HG03060 (cell line): Measurements from ENCODE around the gene PEX11G.
"Not testable (repeated sequence)": the region's sequence is repeated elsewhere in the genome, so short reads cannot be mapped to it uniquely, and the experiment has no call there.

ENCODE experiments used
- ATAC-seq: cut with Tn5 transposase; IDR thresholded peaks from one replicate; pipeline ENCODE4 v1.9.1; 2021; ENCODE audit warnings: low read depth, moderate number of reproducible peaks; ENCODE audit not compliant: unreplicated experiment

The PEX11G gene

DNA sequence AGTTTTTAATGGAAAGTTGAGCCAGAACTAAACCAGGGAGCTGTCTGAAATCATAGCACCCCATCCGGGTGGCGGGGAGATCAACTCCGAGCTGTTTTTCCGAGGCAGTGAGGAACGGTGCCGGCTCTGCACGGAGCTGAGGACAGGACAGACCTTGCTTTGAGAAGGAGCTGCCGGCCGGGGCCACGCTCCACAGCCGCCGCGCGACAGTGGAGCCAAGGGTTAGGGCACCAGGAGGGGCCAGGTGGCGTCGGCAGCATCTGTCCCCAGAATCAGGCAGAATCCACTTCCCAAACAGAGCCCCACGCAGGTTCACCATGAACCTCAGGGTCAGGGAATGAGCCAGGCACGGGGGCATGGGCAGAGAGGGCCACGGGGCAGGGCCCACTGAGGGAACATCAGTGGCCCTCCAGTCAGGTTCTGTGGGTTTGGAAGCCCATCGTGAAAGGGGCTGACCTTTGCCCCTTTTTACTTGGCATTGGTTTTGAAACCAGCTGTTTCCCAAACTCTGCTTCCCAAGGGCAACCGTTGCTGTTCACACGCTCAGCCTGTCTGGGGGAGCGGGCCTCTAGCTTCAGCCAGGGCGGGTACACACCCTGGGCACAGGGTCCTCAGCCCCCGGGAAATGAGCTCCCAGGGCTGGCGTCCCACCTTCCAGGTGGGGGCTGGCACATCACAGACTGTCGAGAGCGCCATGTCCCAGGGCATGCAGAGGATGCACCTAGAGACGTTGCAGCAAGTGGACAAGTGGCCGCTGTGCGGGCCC lies 18.1 kb downstream of the PEX11G start:
- ATAC-seq, result no peak

DNA sequence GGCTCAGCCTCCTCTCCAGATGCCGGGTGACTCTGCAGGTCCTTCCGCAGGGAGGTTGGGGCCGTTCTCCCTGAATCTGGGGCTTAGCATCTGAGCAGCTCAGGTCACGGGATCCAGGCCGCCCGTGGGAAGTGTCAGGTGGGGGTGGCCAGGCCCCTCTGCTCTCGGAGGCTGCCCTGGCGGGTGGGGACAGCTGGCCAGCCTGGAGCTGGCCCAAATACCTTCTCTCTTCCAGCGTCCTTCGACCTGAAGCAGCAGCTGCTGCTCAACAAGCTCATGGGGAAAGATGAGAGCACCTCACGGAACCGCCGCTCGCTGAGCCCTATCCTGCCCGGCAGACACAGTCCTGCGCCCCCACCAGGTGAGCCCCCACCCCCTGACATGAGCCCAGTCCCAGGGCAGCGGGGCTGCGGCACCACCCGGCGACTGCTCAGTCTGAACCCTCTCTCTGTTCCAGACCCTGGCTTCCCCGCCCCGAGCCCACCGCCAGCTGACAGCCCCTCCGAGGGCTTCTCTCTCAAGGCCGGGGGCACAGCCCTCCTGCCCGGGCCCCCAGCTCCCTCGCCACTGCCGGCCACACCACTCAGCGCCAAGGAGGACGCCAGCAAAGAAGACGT lies 19.1 kb downstream of the PEX11G start:
- no peak for ATAC-seq

DNA sequence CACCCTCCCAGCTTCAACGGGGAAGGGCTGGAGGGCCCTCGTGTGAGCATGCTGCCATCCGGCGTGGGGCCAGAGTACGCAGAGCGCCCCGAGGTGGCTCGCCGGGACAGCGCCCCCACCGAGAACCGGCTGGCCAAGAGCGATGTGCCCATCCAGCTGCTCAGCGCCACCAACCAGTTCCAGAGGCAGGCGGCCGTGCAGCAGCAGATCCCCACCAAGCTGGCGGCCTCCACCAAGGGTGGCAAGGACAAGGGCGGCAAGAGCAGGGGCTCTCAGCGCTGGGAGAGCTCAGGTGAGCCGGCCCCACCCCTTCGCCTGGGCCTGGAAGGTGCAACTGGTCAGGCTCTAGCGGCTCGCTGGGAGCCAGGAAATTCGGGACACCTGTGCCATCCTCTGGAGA lies 20.0 kb downstream of the PEX11G start:
- ATAC-seq, result no peak

DNA sequence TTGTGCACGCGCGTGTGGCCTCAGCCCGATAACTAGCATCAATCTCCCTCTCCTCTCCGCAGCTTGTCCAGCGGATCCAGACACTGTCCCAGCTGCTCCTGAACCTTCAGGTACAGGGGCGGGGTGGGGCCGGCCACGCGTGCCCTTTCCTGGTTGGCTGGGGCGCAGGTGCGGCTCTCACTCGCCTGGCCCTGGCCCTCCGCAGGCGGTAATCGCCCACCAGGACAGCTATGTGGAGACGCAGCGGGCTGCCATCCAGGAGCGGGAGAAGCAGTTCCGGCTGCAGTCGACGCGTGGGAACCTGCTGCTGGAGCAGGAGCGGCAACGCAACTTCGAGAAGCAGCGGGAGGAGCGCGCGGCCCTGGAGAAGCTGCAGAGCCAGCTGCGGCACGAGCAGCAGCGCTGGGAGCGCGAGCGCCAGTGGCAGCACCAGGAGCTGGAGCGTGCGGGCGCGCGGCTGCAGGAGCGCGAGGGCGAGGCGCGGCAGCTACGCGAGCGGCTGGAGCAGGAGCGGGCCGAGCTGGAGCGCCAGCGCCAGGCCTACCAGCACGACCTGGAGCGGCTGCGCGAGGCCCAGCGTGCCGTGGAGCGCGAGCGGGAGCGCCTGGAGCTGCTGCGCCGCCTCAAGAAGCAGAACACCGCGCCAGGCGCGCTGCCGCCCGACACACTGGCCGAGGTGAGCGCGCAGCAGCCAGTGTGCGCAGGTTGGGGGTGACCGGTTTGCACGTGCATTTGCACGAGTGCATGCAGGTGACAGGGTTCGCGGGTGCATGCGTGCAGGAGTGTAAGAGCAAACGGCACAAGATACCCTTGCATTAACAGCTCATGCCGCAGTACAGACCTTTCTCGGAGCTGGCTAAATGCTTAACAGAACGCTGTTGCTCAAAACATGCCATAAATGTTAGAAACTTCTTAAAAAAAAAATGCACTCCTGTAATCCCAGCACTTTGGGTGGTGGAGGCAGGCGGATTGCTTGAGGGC lies 21.5 kb downstream of the PEX11G start:
- no peak for ATAC-seq

DNA sequence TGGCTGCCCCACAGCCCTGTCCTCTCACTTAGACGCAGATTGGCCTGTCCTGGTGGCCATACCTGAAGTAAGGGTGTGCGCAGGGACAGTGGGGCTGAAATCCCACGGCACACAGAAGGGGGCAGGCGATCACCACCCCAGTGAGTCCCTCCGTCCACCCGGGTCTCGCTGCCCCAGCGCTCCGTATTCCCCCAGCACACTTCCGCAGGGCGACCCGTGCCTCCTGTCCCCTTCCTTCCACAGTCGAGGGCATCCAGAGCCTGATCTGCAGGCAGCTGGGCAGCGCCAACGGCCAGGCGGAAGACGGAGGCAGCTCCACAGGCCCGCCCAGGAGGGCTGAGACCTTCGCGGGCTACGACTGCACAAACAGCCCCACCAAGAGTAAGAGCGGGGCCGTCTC lies 25.3 kb downstream of the PEX11G start:
- ATAC-seq, result no peak

DNA sequence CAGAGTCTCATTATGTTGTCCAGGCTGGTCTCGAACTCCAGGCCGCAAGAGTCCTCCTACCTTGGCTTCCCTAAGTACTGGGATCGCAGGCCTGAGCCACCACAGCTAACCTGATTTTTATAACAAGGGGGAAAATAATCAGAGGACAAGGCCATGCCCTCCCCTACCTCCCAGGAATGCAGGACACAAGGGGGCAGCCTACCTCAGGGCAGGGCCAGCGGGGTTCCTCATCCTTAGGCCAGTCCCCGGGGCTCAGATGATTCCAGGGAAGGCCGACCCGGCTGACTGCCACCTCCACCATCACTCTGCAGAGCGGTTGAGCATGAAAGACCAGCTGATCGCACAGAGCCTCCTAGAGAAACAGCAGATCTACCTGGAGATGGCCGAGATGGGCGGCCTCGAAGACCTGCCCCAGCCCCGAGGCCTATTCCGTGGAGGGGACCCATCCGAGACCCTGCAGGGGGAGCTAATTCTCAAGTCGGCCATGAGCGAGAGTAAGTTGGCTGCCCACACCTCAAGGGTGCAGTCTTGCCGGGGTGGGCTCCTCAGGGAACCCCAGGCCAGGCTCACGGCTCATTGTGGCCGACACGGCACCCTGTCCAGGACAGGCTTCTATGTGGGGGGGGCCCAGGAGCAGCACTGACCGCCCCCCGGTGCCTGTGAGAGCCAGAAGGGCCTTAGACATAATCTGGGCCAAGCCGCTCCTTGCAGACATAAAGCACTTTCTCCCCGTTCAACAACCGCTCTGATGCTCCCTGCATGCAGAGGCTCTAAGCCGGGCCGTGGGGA lies 26.8 kb downstream of the PEX11G start:
- ATAC-seq, result no peak

DNA sequence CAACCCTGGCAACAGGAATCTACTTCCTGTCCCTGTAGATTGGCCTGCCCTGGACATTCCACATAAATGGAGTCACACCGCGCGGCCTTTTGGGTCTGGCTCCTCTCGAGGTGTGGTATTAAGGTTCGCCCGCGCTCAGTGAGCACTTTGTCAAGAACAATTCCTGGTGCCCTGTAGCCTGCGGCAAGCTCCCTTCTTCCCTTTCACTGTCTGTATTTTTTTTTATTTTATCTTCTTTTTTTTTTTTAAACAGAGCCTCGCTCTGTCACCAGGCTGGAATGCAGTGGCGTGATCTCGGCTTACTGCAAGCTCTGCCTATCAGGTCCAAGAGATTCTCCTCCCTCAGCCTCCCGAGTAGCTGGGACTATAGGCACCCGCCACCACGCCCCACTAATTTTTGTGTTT lies 28.3 kb downstream of the PEX11G start:
- no peak for ATAC-seq

DNA sequence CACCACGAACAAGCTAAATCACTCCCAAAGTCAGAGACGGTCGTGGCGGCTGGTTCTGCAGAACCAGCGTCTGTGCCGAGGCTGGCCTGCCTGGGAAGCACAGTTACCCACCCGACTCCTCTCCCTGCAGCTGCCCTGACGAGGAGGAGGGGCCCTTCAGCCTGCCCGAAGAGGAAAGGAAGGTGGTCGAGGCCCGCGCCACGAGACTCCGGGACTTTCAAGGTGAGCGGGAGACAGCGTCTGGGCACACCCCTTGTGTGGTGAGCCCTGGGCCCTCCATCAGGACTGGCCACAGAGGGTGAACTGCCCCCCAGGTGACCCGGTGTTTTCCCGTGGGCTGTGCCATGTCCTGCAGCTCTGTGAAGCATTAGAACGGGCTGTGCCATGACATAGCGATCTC lies 29.1 kb downstream of the PEX11G start:
- ATAC-seq, result no peak

DNA sequence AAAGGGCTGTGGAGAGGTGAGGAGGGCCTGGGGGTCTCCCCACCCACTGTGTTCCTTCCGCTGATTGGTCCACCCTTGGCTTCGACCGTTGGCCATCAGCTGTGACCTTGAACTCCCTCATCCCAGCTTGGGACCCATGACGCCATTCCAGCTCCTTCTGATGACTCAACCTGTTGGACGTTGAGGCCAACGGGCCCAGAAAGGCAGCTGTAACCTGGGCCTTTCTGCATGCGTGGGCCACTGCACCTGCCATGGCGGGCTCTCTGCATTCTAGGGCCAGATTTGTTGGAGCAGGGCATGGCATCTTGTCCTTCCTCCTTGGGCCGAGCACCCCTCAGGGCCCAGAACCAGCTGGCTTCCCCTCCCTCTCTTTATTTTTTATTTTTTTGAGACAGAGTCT lies 30.2 kb downstream of the PEX11G start:
- no peak for ATAC-seq

DNA sequence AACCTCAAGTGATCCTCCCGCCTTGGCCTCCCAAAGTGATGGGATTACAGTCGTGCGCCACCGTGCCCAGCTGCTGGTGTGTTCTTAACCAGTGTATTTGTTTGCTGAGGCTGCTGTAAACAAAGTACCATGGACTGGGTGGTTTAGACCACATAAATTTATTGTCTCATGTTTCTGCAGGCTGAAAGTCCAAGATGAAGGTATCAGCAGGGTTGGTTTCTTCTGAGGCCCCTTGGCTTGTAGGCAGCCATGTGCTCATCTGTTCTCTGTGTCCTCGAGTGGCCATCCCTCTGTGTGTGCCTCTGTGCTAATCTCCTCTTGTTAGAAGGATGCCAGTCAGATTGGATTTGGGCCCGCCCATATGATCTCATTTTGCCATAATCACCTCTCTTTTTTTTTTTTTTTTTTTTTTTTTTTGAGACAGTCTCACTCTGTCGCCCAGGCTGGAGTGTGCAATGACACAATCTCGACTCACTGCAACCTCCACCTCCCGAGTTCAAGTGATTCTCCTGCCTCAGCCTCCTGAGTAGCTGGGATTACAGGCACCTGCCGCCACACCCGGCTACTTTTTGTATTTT lies 31.8 kb downstream of the PEX11G start:
- no peak for ATAC-seq

DNA sequence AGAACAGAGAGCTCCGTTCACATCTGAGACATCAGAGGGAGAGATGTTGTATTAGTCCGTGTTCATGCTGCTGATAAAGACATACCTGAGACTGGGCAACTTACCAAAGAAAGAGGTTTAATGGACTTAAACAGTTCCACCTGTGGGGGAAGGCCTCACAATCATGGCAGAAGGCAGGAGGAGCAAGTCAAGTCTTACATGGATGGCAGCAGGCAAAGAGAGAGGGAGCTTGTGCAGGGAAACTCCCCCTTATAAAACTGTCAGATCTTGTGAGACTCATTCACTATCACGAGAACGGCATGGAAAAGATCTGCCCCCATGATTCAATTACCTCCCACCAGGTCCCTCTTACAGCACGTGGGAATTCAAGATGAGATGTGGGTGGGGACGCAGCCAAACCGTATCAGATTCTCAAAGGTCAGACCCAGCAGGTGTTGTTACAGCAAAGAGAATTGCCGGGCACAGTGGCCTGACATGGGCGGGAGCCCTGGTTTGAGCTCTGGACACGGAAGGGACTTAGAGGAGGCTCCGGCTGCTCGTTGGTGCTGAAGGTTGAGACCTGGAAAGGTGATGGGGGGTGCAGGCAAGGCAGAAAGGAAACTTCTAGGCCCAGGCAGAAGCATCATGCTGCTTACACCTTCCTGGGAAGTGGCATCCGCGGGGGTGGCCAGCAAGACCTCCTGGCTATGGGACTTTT lies 33.1 kb downstream of the PEX11G start:
- ATAC-seq, result no peak

DNA sequence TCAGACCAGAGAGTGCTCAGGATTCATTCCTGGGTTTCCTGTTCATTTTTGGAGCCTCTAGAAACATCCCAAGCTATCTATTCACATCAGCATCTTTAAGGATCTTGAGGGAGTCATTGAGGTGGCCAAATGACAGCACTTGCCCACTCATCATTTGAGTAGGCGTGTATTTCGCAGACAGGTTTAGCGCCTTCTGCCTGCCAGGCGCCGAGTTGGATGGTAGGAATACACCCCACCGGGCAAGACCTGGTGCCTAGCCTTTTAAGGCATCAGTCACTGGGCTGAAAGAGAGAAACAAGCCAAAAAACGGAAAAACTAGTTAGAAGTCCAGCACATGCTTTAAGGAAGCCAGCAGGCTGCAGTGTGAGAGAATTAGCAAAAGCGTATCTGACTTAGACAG lies 33.8 kb downstream of the PEX11G start:
- no peak for ATAC-seq

DNA sequence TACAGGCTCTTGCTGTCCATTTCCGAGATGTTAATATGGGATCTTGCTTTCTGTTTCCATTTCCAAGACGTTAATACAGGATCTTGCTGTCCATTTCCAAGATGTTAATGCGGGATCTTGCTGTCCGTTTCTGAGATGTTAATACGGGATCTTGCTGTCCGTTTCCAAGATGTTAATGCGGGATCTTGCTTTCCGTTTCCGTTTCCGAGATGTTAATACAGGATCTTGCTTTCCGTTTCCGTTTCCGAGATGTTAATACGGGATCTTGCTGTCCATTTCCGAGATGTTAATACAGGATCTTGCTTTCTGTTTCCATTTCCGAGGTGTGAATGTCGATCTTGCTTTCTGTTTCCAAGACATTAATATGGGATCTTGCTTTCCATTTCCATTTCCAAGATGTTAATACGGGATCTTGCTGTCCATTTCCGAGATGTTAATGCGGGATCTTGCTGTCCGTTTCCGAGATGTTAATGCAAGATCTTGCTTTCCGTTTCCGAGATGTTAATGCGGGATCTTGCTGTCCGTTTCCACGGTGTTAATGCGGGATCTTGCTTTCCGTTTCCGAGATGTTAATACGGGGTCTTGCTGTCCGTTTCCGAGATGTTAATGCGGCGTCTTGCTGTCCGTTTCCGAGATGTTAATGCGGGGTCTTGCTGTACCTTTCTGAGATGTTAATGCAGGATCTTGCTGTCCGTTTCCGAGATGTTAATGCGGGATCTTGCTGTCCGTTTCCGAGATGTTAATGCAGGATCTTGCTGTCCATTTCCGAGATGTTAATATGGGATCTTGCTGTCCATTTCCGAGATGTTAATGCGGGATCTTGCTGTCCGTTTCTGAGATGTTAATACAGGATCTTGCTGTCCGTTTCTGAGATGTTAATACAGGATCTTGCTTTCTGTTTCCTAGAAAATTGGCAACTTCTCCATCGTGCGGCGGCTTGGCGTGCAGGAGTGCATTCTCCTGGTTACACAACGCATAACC lies 38.3 kb downstream of the PEX11G start:
- ATAC-seq, result no peak

DNA sequence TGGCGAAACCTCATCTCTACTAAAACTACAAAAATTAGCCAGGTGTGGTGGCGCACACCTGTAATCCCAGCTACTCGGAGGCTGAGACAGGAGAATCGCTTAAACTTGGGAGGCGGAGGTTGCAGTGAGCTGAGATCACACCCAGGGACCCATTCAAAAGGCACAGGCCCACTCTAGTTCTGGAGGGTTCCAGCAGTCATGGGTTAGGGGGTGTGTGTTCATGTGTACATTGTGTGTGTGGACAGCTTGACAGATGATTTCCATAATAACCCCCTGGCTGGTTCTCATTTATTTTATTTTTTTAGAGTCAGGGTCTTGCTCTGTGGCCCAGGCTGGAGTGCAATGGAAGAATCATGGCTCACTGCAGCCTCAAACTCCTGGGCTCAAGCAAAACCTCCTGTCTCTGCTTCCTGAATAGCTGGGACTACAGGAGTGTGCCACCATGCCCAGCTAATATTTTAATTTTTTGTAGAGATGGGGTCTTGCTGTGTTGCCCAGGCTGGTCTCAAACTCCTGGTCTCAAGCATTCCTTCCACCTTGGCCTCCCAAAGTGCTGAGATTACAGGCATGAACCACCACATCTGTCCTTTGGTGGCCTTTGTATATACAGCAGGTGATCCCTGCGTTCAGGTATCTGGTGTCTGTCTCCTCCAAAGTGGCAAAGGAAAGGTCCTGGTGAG lies 39.3 kb downstream of the PEX11G start:
- not testable (repeated sequence) for ATAC-seq

DNA sequence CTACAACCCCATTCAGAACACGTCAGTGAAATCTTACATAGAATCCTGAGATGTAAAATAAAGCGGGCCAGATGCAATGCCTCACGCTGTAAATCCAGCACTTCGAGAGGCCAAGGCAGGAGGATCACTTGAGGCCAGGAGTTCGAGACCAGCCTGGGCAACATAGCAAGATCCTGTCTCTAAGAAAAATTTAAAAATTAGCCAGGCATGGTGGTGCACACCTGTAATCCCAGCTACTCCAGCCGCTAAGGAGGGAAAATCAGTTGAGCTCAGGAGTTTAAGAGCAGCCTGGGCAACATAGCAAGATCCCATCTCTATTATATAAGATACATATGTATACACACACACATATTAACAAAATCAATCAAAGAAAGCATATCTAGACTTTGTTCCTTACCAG lies 41.2 kb downstream of the PEX11G start:
- no peak for ATAC-seq

DNA sequence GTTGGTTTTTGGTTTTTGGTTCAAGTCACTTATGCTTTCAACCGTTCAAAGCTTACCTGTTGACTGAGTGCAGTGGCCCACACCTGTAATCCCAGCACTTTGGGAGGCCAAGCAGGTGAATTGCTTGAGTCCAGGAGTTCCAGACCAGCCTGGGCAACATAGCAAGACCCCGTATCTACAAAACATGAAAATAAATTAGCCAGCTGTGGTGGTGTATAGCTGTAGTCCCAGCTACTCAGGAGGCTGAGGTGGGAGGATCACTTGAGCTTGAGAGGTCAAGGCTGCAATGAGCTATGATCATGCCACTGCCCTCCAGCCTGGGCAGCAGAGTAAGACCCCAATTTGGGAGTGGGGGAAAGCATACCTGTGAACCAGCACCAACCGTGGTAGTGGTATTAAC lies 43.7 kb downstream of the PEX11G start:
- ATAC-seq, result no peak

DNA sequence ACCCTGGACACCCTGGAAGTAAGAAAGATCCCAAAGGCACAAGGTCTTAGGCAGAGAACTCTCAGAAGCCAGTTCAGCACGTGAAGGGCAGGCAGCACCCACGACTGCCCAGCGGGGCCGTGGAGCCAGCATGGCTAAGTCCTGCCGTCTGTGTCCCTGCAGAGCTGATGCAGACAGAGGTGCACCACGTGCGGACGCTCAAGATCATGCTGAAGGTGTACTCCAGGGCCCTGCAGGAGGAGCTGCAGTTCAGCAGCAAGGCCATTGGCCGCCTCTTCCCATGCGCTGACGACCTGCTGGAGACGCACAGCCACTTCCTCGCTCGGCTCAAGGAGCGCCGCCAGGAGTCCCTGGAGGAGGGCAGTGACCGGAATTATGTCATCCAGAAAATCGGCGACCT lies 44.8 kb downstream of the PEX11G start:
- no peak for ATAC-seq

DNA sequence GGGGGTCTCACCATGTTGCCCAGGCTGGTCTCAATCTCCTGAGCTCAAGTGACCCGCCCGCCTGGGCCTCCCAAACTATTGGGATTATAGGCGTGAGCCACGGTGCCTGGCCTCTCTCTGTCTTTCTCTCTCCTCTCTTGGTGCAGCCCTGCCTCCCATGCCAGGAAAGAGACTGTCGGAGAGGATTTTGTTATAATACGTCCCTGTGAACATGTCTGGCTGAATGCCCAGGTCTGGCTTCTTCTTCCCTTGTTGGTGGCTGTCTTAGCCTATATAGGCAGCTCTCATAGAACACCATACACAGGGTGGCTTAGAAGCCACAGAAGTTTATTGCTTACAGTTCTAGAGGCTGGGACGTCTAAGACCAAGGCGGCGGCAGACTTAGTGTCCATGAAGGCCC lies 46.4 kb downstream of the PEX11G start:
- ATAC-seq, result no peak
